Activated naive CD8-positive, alpha-beta T cell treated with anti-CD3 and anti-CD28 coated beads, Interleukin-2, amount 50 U/mL, for 24 hours (primary cell): ENCODE data around the gene OSM.

Experiments used
- ATAC-seq: fragments of 150-1000 bp; cut with Tn5 transposase; one replicate; pipeline ENCODE4 v1.10.0; 2021
- DNase-seq: peaks from one replicate; pipeline ENCODE4 v3.0.0; 2021
- H3K27ac Mint-ChIP-seq: one replicate; pipeline ENCODE4 v1.8.0; 2021; ENCODE audit warnings: mild to moderate bottlenecking, mixed read lengths
- H3K27me3 Mint-ChIP-seq: one replicate; pipeline ENCODE4 v1.8.0; 2021; ENCODE audit warnings: mixed read lengths
- H3K36me3 Mint-ChIP-seq: one replicate; pipeline ENCODE4 v1.8.0; 2021; ENCODE audit warnings: low read depth, mixed read lengths
- H3K4me1 Mint-ChIP-seq: one replicate; pipeline ENCODE4 v1.8.0; 2021; ENCODE audit warnings: mixed read lengths
- H3K4me3 Mint-ChIP-seq: one replicate; pipeline ENCODE4 v1.8.0; 2021; ENCODE audit warnings: mild to moderate bottlenecking, moderate library complexity, mixed read lengths
- H3K9me3 Mint-ChIP-seq: one replicate; pipeline ENCODE4 v1.8.0; 2021; ENCODE audit warnings: mixed read lengths

Gene OSM

GRCh38 chr22:30292069-30292970 is 25.7 kb upstream of the OSM start:
- Mint-ChIP-seq H3K27ac (no peak overlapping the region), H3K4me1 (peaks cover 40% of the 10 kb centered on the region), H3K9me3 (no peaks in the 10 kb centered on the region), H3K27me3 (no peaks in the 10 kb centered on the region), H3K36me3 (peaks cover 4% of the 10 kb centered on the region), H3K4me3 (no peak overlapping the region)
- DNase-seq (no peak), ATAC-seq (no peak)

- Mint-ChIP-seq H3K27ac (no peak overlapping the region), H3K4me1 (peaks cover 29% of the 10 kb centered on the region), H3K27me3 (no peaks in the 10 kb centered on the region), H3K36me3 (peaks cover 4% of the 10 kb centered on the region), H3K9me3 (no peaks in the 10 kb centered on the region), H3K4me3 (no peak overlapping the region)
- no peak for DNase-seq
- no peak for ATAC-seq
Measured at GRCh38 chr22:30291058-30291892, 24.6 kb upstream of the OSM start.

- DNase-seq (no peak), ATAC-seq (no peak)
- Mint-ChIP-seq H3K27me3 (no peaks in the 10 kb centered on the region), H3K4me3 (peak overlapping the region; percentile 74), H3K9me3 (no peaks in the 10 kb centered on the region), H3K4me1 (peaks cover 21% of the 10 kb centered on the region), H3K27ac (peak overlapping the region; percentile 73), H3K36me3 (peaks cover 4% of the 10 kb centered on the region)
Measured at GRCh38 chr22:30290342-30291057, 23.8 kb upstream of the OSM start.

GRCh38 chr22:30289980-30290313 is 23.3 kb upstream of the OSM start:
- ATAC-seq: peak; percentile 20
- Mint-ChIP-seq H3K36me3 (peaks cover 4% of the 10 kb centered on the region), H3K9me3 (no peaks in the 10 kb centered on the region), H3K4me3 (peak overlapping the region; percentile 74), H3K27ac (peak overlapping the region; percentile 73), H3K27me3 (no peaks in the 10 kb centered on the region), H3K4me1 (peaks cover 19% of the 10 kb centered on the region)
- DNase-seq: no peak

- H3K9me3 Mint-ChIP-seq: no peaks in the 10 kb centered on the region
- peaks cover 19% of the 10 kb centered on the region for H3K4me1 Mint-ChIP-seq
- H3K36me3 Mint-ChIP-seq: peaks cover 3% of the 10 kb centered on the region
- peak within 1 kb of the TSS; percentile 73 for H3K27ac Mint-ChIP-seq
- ATAC-seq (peak; percentile 86), DNase-seq (peak; percentile 94)
- H3K27me3 Mint-ChIP-seq: no peaks in the 10 kb centered on the region
- peak within 1 kb of the TSS; percentile 74 for H3K4me3 Mint-ChIP-seq
Measured at GRCh38 chr22:30289141-30289979, 22.7 kb upstream of the OSM start, which contains the start of gene CASTOR1. CASTOR1 (minus strand) TSS chr22:30289505; CDS start chr22:30289497, 8 bp downstream.

GRCh38 chr22:30288419-30289140 is 21.9 kb upstream of the OSM start:
- ATAC-seq (no peak), DNase-seq (no peak)
- H3K27ac Mint-ChIP-seq: no peak overlapping the region
- H3K36me3 Mint-ChIP-seq: peaks cover 3% of the 10 kb centered on the region
- H3K4me3 Mint-ChIP-seq: peak overlapping the region; percentile 74
- no peaks in the 10 kb centered on the region for H3K27me3 Mint-ChIP-seq
- peaks cover 19% of the 10 kb centered on the region for H3K4me1 Mint-ChIP-seq
- H3K9me3 Mint-ChIP-seq: no peaks in the 10 kb centered on the region

- Mint-ChIP-seq H3K9me3 (no peaks in the 10 kb centered on the region), H3K4me1 (peaks cover 25% of the 10 kb centered on the region), H3K27me3 (no peaks in the 10 kb centered on the region), H3K27ac (no peak overlapping the region), H3K36me3 (no peaks in the 10 kb centered on the region), H3K4me3 (peak overlapping the region; percentile 74)
- ATAC-seq (peak; percentile 18), DNase-seq (peak; percentile 91)
Measured at GRCh38 chr22:30287648-30288418, 21.2 kb upstream of the OSM start.

- peaks cover 26% of the 10 kb centered on the region for H3K4me1 Mint-ChIP-seq
- H3K27me3 Mint-ChIP-seq: no peaks in the 10 kb centered on the region
- no peaks in the 10 kb centered on the region for H3K36me3 Mint-ChIP-seq
- ATAC-seq (no peak), DNase-seq (peak; percentile 93)
- H3K27ac Mint-ChIP-seq: no peak overlapping the region
- H3K9me3 Mint-ChIP-seq: no peaks in the 10 kb centered on the region
- no peak overlapping the region for H3K4me3 Mint-ChIP-seq
Measured at GRCh38 chr22:30286813-30287647, 20.4 kb upstream of the OSM start.

- no peak overlapping the region for H3K4me3 Mint-ChIP-seq
- H3K27ac Mint-ChIP-seq: no peak overlapping the region
- ATAC-seq (no peak), DNase-seq (no peak)
- H3K4me1 Mint-ChIP-seq: peaks cover 26% of the 10 kb centered on the region
- no peaks in the 10 kb centered on the region for H3K27me3 Mint-ChIP-seq
- no peaks in the 10 kb centered on the region for H3K36me3 Mint-ChIP-seq
- no peaks in the 10 kb centered on the region for H3K9me3 Mint-ChIP-seq
Measured at GRCh38 chr22:30286331-30286730, 19.7 kb upstream of the OSM start.

- Mint-ChIP-seq H3K4me1 (peaks cover 26% of the 10 kb centered on the region), H3K27ac (no peak overlapping the region), H3K36me3 (no peaks in the 10 kb centered on the region), H3K4me3 (no peak overlapping the region), H3K9me3 (no peaks in the 10 kb centered on the region), H3K27me3 (no peaks in the 10 kb centered on the region)
- no peak for ATAC-seq
- no peak for DNase-seq
Measured at GRCh38 chr22:30285846-30286200, 19.2 kb upstream of the OSM start.

- Mint-ChIP-seq H3K4me1 (peaks cover 23% of the 10 kb centered on the region), H3K4me3 (no peak overlapping the region), H3K36me3 (no peaks in the 10 kb centered on the region), H3K9me3 (no peaks in the 10 kb centered on the region), H3K27me3 (no peaks in the 10 kb centered on the region), H3K27ac (no peak overlapping the region)
- no peak for DNase-seq
- ATAC-seq: no peak
Measured at GRCh38 chr22:30285176-30285845, 18.7 kb upstream of the OSM start.

GRCh38 chr22:30284666-30285065 is 18.0 kb upstream of the OSM start:
- Mint-ChIP-seq H3K4me3 (no peak overlapping the region), H3K27ac (no peak overlapping the region), H3K4me1 (peaks cover 20% of the 10 kb centered on the region)

More at GRCh38 chr22:30284666-30285065, 18.0 kb upstream of the OSM start:
- no peak for DNase-seq
- no peaks in the 10 kb centered on the region for H3K27me3 Mint-ChIP-seq
- no peaks in the 10 kb centered on the region for H3K36me3 Mint-ChIP-seq
- ATAC-seq: no peak
- H3K9me3 Mint-ChIP-seq: no peaks in the 10 kb centered on the region
